ENCODE results near the gene PACRG.

DNA sequence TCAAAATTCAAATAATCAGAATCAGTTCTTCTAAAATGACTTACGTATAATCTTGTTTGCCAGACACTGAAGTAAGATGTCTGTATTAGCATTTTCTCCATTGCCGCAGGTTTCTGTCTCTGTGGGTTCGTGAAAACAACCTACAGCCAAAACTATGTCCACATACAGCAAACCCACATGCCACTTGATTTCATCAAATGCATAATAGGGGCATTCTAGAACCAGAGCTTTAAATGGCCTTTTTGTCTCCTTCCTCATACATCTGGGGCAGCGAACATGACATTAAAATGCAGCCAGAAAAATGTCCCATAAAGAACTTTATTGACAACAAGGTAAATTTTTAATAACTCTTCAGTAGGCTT, 596.5 kb downstream of the PACRG start:
- TF ChIP-seq, protein P1, sequence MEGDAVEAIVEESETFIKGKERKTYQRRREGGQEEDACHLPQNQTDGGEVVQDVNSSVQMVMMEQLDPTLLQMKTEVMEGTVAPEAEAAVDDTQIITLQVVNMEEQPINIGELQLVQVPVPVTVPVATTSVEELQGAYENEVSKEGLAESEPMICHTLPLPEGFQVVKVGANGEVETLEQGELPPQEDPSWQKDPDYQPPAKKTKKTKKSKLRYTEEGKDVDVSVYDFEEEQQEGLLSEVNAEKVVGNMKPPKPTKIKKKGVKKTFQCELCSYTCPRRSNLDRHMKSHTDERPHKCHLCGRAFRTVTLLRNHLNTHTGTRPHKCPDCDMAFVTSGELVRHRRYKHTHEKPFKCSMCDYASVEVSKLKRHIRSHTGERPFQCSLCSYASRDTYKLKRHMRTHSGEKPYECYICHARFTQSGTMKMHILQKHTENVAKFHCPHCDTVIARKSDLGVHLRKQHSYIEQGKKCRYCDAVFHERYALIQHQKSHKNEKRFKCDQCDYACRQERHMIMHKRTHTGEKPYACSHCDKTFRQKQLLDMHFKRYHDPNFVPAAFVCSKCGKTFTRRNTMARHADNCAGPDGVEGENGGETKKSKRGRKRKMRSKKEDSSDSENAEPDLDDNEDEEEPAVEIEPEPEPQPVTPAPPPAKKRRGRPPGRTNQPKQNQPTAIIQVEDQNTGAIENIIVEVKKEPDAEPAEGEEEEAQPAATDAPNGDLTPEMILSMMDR (IDR thresholded peaks at IDR 0.05 in 4 of 5, conservative IDR thresholded peaks at IDR 0.05 in 1 of 5): no peak
- no peak for TF ChIP-seq POLR2A (IDR thresholded peaks at IDR 0.05)

All from gastrocnemius medialis (tissue), 4 donors.